Thoracic aorta (tissue), 2 donors: ENCODE data around the gene SNX8. TPM values are rescaled to one million over a fixed set of nuclear protein-coding genes. Genes with fewer than 3 reads are reported as not detected.

Experiments used
- ATAC-seq: fragments of 150-250 bp; one replicate; pipeline ENCODE4 v1.8.0; 2017; ENCODE audit warnings: low read depth; ENCODE audit not compliant: insufficient number of reproducible peaks, low FRiP score
- DNase-seq: peaks from one replicate; pipeline ENCODE4 v3.0.0-alpha.2; 2020; ENCODE audit warnings: low spot score
- H3K27ac ChIP-seq, 2 donors: fragments of 200-600 bp; sonication (generic); 1 replicate in 1 of 2; 2 replicates in 1 of 2; pipeline ENCODE4 v1.5.1; 2016; ENCODE audit warnings: mild to moderate bottlenecking in 2 of 2, moderate library complexity in 2 of 2
- H3K27me3 ChIP-seq: fragments of 200-600 bp; sonication (generic); replicated peaks from 2 replicates; pipeline ENCODE4 v1.6.0; 2016; ENCODE audit warnings: mild to moderate bottlenecking; ENCODE audit not compliant: insufficient read depth
- H3K36me3 ChIP-seq: fragments of 200-600 bp; sonication (generic); one replicate; pipeline ENCODE4 v1.5.1; 2016
- H3K4me1 ChIP-seq, 2 donors: fragments of 200-600 bp; sonication (generic); 1 replicate in 1 of 2; 2 replicates in 1 of 2; pipeline versions ENCODE4 v1.5.1 to v1.6.0; 2016; ENCODE audit warnings: low read depth in 2 of 2, mild to moderate bottlenecking in 1 of 2; ENCODE audit not compliant: control insufficient read depth in 1 of 2
- H3K4me3 ChIP-seq: fragments of 200-600 bp; sonication (generic); 2 replicates; pipeline ENCODE4 v1.5.1; 2016; ENCODE audit warnings: mild to moderate bottlenecking
- H3K9me3 ChIP-seq: fragments of 200-600 bp; sonication (generic); 2 replicates; pipeline ENCODE4 v1.5.1; 2016
- total RNA-seq, 2 donors: library from RNA; depleted of rRNA; stranded (reverse); fragments of >200 nt; gene quantifications; one replicate each; pipeline versions ENCODE4 v1.1.0 to v1.2.3, GENCODE V29; 2016
- TF ChIP-seq, protein P1 (sequence below): fragments of 200-600 bp; sonication (generic); IDR thresholded peaks from one replicate; pipeline ENCODE4 v1.5.1; 2019; ENCODE audit warnings: antibody characterized with exemption

Gene SNX8
- total RNA-seq, 2 donors from 2014 or later, result 6.5 to 29.6 TPM

DNA sequence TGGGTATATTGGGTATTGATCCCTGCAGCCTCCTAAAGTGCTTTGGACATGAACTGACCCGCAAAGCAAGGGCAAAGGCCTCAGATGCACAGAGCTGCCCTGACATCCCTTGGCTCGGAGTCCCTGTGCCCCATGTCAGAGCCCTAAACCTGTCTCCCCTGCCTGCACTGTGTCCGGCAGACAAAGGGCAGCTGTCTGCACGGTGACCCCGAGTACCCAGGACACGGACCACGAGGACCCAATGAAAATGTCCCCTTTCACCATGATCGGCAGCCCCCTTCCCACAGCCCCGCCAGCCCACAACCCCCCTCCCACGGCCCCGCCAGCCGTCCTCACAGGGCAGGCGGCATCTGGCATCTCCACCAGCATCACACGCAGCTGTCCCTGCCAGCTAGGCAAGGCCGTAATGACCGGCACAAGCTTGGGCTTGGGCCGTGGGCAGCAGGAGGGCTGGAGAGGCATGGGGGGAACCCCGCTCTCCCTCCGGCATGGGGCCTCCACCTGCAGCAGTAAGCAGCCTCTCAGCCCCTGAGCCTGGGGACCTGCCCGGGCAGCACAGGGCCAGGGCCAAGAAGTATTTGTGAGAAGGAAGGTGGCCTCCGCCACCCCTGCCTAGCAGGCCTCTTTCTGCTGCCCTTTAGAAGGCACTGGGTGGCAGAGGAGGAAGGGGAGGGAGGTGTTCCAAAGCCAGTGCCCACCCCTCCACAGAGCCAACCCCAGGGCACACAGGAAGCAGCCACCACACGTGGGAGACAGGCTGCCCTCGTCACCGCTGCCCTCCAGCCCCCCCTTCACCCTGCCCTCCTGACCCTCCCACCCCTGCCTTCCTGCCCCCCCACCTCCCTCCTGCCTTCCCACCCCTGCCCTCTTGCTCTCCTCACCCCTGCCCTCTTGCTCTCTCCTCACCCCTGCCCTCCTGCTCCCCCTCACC, 62.1 kb downstream of the SNX8 start:
- Histone ChIP-seq H3K27me3 (no peaks in the 10 kb centered on the region), H3K4me1 (peaks cover 12 to 14% of the 10 kb centered on the region in 2 donors), H3K4me3 (no peak overlapping the region), H3K36me3 (no peaks in the 10 kb centered on the region), H3K27ac (no peak overlapping the region), H3K9me3 (no peaks in the 10 kb centered on the region)
- ATAC-seq, result no peak
- TF ChIP-seq, protein P1, sequence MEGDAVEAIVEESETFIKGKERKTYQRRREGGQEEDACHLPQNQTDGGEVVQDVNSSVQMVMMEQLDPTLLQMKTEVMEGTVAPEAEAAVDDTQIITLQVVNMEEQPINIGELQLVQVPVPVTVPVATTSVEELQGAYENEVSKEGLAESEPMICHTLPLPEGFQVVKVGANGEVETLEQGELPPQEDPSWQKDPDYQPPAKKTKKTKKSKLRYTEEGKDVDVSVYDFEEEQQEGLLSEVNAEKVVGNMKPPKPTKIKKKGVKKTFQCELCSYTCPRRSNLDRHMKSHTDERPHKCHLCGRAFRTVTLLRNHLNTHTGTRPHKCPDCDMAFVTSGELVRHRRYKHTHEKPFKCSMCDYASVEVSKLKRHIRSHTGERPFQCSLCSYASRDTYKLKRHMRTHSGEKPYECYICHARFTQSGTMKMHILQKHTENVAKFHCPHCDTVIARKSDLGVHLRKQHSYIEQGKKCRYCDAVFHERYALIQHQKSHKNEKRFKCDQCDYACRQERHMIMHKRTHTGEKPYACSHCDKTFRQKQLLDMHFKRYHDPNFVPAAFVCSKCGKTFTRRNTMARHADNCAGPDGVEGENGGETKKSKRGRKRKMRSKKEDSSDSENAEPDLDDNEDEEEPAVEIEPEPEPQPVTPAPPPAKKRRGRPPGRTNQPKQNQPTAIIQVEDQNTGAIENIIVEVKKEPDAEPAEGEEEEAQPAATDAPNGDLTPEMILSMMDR, result no peak
- DNase-seq, result no peak

DNA sequence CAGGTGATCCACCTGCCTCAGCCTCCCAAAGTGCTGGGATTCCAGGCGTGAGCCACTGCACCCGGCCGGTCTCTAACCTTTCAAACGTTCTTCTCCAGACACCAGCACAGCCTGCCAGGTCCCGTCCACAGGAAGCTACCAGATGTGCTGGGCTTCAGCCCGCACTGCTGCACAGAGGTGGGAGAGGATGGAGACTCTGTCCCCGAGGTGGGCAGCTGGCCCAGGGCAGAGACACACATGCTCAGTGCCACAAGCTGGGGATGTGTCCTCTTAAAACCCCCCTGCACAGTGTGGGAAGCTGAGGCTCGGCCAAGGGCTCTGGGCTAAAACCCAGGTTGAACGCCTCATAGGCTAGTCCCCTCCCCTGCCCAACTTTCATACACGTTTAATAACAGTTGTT, 62.9 kb downstream of the SNX8 start:
- DNase-seq (no peak), ATAC-seq (no peak)
- H3K9me3 ChIP-seq, result no peaks in the 10 kb centered on the region
- H3K4me1 ChIP-seq, result peaks cover 12 to 14% of the 10 kb centered on the region in 2 donors
- no peaks in the 10 kb centered on the region for H3K27me3 ChIP-seq
- TF ChIP-seq, protein P1, result no peak
- no peak overlapping the region for H3K4me3 ChIP-seq
- no peaks in the 10 kb centered on the region for H3K36me3 ChIP-seq
- no peak overlapping the region for H3K27ac ChIP-seq

DNA sequence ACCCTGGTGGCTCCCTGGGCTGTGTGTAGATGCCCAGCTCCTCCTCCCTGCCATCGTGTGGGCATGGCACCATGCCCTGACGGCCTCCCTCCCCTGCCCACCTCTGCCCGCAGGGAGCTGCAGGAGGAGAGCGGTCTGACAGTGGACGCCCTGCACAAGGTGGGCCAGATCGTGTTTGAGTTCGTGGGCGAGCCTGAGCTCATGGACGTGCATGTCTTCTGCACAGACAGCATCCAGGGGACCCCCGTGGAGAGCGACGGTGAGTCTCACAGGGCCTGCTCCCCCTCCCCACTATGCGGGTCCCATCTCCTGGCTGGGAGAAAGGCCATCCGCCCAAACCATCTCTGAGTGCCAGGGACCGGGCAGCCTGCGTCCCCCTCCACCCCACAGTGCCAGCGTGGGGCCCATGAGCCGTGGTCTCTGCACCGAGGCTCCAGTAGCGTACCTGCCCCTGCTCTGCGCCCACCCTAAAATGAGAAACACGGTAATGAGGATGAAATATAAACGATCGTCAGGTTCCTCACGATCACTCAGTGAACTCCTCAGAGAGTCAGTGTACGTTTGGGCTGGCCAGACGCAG, 64.4 kb downstream of the SNX8 start:
- Histone ChIP-seq H3K4me1 (peaks cover 12 to 14% of the 10 kb centered on the region in 2 donors), H3K27me3 (no peaks in the 10 kb centered on the region), H3K4me3 (no peak overlapping the region), H3K27ac (peak overlapping the region in 1 of 2 donors; percentile 73), H3K36me3 (no peaks in the 10 kb centered on the region), H3K9me3 (no peaks in the 10 kb centered on the region)
- no peak for ATAC-seq
- TF ChIP-seq, protein P1, result no peak
- DNase-seq, result no peak

DNA sequence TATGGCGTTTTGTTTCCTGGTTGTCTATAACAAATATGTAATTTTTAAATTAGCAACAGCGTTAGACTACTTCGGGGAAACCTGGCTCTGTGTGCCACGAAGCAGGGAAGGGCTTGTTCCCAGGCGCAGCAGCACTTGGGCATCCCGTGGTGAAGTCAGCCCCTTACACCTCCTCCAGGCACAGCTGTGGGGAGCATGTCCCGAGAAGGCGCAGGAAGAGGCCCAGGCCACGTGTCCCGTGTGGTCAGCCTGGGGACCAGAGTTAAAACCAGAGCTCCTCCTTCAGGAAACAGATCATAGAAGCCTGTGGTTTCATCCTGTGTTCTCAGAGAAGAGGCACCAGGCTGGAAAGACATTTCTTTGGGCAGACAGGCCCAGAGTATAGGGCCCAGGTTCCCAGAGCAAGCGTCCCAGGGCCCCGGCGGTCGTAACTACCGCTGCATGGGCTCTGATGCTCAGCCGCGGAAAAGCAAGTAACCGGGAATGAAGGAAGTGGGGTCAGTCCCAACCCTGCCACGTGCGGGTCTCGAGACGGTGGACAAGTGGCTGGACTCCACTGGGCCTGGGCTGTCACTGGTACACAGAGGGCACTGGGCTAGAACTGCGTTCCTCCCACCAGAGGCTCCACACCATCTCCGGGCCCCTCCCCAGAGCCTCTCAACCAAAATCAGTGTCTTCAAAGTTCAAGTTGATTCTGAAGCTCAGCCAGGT, 65.1 kb downstream of the SNX8 start:
- peak overlapping the region; percentile 66 to 73 for H3K27ac ChIP-seq
- no peak for DNase-seq
- H3K36me3 ChIP-seq, result no peaks in the 10 kb centered on the region
- no peaks in the 10 kb centered on the region for H3K9me3 ChIP-seq
- H3K27me3 ChIP-seq, result no peaks in the 10 kb centered on the region
- H3K4me1 ChIP-seq, result peaks cover 12 to 14% of the 10 kb centered on the region in 2 donors
- no peak for ATAC-seq
- peak overlapping the region; percentile 39 for H3K4me3 ChIP-seq
- TF ChIP-seq, protein P1, result no peak
